ENCODE measurements around the gene KPNA2. TPM values are rescaled to one million over a fixed set of nuclear protein-coding genes. Genes with fewer than 3 reads are reported as not detected.

KPNA2 gene
- total and polyA plus RNA-seq, 11 donors = 10.6 to 50.7 (median 20.4) TPM

- DNase-seq (no peak), ATAC-seq (no peak)
- no peak overlapping the region for H3K27ac ChIP-seq
- no peaks in the 10 kb centered on the region for H3K27me3 ChIP-seq
- no peaks in the 10 kb centered on the region for H3K9me3 ChIP-seq
- H3K36me3 ChIP-seq = no peaks in the 10 kb centered on the region
- no peak overlapping the region for H3K4me3 ChIP-seq
- TF ChIP-seq, protein P1, sequence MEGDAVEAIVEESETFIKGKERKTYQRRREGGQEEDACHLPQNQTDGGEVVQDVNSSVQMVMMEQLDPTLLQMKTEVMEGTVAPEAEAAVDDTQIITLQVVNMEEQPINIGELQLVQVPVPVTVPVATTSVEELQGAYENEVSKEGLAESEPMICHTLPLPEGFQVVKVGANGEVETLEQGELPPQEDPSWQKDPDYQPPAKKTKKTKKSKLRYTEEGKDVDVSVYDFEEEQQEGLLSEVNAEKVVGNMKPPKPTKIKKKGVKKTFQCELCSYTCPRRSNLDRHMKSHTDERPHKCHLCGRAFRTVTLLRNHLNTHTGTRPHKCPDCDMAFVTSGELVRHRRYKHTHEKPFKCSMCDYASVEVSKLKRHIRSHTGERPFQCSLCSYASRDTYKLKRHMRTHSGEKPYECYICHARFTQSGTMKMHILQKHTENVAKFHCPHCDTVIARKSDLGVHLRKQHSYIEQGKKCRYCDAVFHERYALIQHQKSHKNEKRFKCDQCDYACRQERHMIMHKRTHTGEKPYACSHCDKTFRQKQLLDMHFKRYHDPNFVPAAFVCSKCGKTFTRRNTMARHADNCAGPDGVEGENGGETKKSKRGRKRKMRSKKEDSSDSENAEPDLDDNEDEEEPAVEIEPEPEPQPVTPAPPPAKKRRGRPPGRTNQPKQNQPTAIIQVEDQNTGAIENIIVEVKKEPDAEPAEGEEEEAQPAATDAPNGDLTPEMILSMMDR (IDR thresholded peaks at IDR 0.05) = no peak
- no peak for TF ChIP-seq POLR2A (IDR thresholded peaks at IDR 0.05)
- WGBS, 4 donors = 96 to 99% (median 97%) methylated on average over 7 of the region's 7 CpGs
- intact Hi-C loops (cut with DNase I) = loop anchor here in 1 of 10 donors (10.0 kb wide), 1 partner anchor 61 kb away; the partner anchor contains the start of gene KPNA2
- peaks cover 0 to 4% (median 1%) of the 10 kb centered on the region in 12 donors for H3K4me1 ChIP-seq
These were observed 60.6 kb downstream of the KPNA2 start for GRCh38 chr17:68096111-68096510.

Other genes starting within 250 kb of the KPNA2 start
- 10 to 100 TPM; 50.5 to 96.9 (median 77.6) TPM for gene BPTF, start 210.2 kb upstream of the KPNA2 start, total RNA-seq
- 10 to 100 TPM; 16.7 to 20.2 TPM for gene BPTF, start 210.2 kb upstream of the KPNA2 start, polyA plus RNA-seq
- 10 to 100 TPM in 1 of 9 donors, 1 to 10 TPM in 8; 4.1 to 11.8 (median 5.3) TPM for gene C17orf58, start 39.3 kb upstream of the KPNA2 start, total RNA-seq
- gene C17orf58, start 39.3 kb upstream of the KPNA2 start, polyA plus RNA-seq = 1 to 10 TPM; 6.8 to 7.2 TPM
- 100 to 1,000 TPM in 4 of 9 donors, 10 to 100 TPM in 5; 59.0 to 141 (median 91.3) TPM for gene AMZ2, start 212.3 kb downstream of the KPNA2 start, total RNA-seq
- 10 to 100 TPM; 52.9 to 89.1 TPM for gene AMZ2, start 212.3 kb downstream of the KPNA2 start, polyA plus RNA-seq

All from heart left ventricle (tissue), 16 donors.